GM18505 (cell line): ENCODE data around the gene KCNQ1.
A peak's percentile ranks its signal among the peaks of the same experiment; 100 is the strongest.

Source experiments
- ATAC-seq: cut with Tn5 transposase; IDR thresholded peaks from one replicate; pipeline ENCODE4 v1.9.1; 2021; ENCODE audit not compliant: unreplicated experiment
- POLR2A ChIP-seq: IDR thresholded peaks from 4 replicates; pipeline ENCODE4 v1.6.1; 2011; ENCODE audit warnings: borderline replicate concordance; ENCODE audit not compliant: insufficient read depth, insufficient read length; ENCODE audit errors: extremely low read depth

KCNQ1 gene

DNA sequence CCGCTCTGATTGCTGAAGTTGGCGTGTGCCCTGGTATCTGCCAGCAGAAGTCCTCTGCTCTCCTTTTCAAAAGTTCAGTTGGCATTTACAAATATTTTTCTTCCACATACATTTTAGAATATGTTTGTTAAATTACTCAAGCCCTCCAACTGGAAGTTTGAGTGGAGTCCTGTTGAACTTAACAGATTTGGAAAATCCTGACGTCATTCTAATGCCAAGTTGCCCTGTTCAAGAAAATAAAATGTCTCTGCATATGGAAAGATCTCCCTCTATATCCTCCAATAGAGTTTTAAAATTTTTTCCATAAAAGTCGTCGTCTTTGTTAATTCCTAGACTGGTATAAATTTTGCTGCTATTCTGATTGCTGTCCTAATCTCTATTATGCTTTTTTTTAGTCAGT, 251.6 kb downstream of the KCNQ1 start:
- no peak for ATAC-seq
- no peak for TF ChIP-seq POLR2A

DNA sequence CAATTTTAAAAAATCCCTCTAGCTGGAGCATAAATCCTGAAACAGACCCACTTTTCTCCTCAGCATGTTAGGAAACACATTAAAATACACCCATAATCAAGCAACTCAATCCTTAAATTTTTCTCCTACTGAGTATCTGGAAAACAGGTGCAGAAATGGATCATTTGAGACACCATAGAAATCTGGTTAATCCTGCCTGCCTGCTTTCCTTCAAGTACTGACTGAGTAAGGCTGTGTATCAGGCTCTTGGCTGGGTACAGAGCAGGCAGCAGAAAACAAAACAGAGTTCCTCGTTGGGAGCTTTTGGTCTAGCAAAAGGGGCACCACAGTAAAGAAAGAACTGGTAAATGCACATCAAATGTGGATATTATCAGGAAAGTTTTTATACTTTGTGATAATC, 253.1 kb downstream of the KCNQ1 start:
- TF ChIP-seq POLR2A, result no peak
- ATAC-seq, result no peak

DNA sequence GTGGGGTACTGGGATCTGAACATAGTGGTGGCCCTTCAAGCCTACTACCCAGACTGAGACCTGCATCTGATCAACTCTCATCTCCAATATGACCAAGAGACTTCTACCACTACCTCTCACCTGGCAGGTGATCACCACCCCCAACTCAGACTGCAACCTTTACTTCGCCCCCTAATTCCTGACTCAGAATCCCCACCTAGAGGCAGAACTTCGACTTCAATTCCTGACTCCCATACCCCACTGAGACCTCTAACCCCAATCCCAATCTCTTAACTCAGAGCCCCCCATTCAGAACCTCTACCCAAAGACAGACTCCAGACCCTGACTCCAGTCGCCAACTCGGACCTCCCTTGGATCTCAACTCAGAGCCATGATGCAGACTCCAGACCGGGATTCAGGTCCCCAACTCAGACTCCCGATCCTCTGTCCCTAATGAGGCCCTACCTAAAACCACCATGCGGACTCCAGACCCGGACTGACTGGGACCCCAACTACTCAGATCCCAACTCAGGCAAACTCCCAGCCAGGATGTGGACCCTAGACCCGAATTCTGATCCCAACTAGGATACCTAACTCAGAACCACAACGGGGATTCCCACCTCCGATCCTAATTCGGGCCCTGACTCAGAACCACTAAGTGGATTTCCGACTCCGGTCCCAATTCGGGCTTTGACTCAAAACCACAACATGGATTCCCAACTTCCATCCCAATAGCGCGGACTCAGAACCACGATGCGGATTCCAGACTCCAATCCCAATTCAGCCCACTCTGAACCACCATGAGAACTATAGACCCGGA, 253.8 kb downstream of the KCNQ1 start:
- TF ChIP-seq POLR2A, result no peak
- no peak for ATAC-seq

DNA sequence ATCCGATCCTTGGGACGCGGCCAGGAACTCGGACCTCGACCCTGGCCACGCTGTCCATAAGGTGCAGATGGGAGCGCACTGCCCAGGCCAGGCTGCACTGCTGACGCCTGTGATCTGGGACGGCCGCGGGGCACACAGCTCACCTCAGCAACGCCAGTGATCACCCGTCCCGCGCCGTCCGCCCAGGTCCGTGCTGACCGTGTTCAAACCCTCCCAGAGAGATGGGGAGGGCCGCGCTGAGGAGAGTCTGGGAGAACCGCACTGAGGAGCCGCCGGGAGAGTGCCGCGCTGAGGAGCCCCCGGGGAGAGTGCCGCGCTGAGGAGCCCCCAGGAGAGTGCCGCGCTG, 254.3 kb downstream of the KCNQ1 start:
- no peak for TF ChIP-seq POLR2A
- peak; percentile 3 for ATAC-seq

DNA sequence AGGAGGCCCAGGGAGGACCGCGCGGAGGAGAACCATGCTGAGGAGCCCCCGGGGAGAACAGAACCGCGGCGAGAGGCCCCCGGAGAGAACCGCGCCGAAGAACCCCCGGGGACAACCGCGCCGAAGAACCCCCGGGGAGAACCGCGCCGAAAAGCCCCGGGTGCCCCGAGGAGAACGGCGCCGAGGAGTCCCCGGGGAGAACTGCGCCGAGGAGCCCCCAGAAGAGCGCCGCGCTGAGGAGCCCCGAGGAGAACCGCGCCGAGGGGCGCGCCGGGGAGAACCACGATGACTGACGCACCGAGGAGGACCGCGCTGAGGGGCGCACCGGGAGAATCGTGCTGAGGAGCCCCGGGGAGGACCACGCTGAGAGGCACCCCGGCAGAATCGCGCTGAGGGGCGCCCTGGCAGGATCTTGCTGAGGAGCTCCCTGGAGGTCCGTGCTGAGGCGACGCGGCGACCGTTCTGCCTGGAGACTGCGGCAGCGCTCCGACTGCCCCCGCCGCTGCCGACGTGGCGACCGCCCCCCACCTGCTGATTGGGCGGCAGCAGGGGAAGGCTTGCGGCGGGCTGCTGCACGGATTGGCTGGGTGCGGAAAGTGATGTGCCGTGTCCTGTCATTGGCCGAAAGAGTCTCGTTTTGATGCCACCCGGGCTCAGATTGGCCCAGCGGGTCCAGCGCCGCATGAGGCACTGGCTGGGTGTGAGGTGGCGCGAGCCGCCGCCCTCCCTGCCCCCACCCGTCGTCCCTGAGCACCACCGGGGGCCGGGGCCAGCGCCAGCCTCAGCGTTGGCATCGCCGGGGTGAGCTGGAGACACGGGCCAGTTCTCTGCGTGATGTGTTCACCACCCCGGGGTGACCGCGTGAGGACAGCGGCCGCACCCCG, 255.0 kb downstream of the KCNQ1 start, which contains the start of gene KCNQ1OT1:
KCNQ1OT1 (minus strand) TSS at position 464 of the 884 bp plus-strand sequence.
- peak; percentile 99 for TF ChIP-seq POLR2A
- ATAC-seq, result peak; percentile 84

DNA sequence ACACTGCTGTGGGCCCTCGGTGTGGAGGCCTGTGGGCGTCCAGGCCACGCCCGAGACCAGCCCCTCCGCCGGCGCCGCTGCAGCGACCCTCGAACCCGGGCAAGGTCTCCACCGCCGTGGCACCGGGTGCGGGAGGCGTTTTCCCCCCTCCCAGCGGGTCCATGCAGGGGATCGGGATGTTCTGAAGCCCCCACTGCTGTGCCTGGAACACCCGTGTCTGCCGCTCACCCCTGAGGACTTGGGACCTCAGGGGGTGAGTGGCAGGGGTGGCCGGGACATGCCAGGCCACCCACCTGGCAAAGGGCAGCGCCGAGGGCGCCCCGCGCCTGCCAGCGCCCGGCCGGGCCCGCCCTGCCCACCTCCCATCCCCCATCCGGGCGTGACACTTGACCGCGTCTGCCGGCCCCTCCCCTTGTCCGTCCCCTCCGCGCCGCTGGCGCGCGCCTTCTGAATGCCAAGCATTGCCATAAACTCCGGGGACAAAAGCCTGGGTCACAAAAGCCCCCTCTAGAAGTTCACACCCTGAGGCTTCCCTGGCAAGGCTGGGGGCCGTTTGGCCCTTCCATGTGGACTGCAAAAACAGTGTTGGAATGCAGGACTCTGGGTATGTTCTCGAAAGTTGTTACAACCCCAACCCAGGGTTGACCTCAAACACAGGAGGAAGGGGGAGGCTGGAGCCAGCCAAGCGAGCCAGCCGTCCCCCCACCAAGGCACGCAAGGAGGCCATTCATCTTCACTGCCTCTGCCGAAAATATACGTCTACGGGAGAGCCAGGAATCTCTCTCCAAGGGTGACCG, 255.8 kb downstream of the KCNQ1 start:
- ATAC-seq, result no peak
- no peak for TF ChIP-seq POLR2A

DNA sequence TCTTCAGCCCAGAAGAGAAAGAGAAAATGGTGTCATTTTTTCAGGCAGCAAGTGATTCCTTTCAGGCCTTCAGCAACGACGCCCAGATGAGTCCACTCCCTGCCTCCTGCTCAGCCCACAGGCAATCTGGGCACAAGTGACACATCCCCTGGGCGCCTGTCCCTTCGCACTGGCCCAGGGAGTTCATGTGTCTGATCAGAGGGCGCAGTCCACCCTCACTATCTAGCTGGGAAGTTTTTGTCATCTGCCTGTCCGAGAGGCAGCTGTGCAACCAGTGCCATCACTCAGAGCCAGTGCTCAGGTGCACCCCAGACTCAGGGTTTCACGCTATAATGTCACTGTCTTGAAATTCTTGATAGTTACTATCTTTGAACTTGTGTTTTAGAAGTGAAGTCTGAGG, 256.4 kb downstream of the KCNQ1 start:
- TF ChIP-seq POLR2A, result no peak
- ATAC-seq, result no peak

DNA sequence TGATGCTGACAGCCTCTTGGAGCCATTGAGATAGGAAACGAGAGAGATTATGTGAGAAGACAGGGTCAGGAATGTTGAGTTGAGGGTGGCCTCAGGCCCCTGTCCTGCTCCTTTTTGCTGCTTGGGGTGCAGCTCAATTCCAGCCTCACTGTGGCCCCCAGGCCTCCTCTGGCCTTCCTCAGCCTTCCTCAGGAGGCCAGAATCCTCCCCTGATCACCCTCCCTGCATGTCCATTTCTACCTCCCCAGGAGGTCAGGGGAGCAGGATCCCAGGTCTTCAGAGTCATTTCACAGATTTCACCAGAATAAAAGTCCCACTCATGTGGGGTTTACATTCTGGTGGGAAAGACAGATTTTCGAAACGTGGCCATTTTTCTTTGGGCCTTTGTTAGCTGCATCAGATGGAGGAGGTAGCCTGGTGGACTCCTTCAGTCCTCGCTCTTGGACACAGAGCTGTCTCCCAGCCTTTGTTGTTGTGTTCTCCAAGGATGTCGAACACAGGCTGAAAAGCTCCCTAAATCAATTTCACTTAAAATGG, 257.2 kb downstream of the KCNQ1 start:
- TF ChIP-seq POLR2A, result no peak
- ATAC-seq, result no peak

DNA sequence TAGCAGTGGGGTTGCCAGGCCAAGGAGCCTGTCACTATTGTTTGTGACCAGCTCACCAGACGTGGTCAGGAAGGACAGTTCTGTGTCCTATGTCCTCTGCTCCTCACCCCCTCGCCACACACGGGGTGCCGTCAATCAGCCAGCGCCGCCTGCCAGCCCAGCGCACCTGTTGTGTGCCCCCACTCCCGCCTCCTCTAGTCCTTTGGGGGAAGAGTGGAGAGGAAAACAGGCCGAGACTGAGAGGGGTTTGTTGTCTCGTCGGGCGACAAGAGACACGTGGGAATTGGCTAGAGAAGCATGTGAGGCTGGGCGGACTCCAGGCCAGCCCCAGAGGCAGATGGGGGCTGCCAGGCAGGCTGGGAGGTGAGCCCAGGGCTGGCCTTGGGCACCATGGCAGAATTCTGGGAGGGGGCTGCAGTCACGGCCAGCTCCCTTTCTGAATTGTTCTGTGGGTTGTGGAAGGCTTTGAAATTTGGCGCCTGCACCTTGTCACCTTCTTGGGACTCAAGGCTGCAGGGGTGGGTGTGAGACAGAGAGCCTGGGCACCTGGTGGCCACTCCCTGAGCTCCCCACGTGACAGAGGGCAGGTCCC, 258.1 kb downstream of the KCNQ1 start:
- no peak for ATAC-seq
- TF ChIP-seq POLR2A, result no peak

DNA sequence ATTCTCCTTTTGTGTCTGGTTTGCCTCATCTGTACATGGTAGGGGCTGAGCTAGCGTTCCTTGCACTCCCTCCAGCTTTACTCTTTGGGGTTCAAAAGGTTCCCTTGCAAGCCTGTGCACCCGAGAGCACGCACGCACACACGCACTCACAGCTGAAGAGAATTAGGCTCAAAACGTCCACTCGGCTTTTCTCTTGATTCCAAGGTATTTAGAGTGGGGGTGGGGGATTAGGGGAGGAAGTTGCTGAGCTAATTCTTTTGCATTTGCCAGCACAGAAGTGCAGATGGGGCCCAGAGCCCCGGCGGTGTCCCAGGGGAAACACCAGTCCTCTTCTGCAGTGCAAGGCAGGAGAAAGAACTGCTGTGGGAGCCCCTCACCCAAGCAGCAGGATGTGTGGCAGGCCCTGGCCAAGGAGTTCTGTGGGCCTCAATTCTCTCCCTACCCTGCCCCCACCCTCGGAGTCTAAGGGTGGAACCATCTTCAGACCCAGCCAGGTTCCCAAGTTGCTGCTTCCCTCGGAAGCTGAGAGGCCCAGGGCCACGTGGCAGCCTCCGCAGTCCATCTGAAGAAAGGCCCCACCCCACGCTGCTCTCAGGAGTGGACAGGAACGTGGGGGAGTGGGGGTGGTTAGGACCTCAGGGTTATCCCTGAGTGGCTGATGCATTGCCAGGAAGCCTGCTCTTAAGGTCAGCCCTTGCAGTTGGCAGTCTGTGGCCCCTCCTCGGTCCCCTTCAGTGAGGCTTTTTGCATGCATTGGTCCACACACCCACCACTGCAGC, 258.7 kb downstream of the KCNQ1 start:
- TF ChIP-seq POLR2A, result no peak
- no peak for ATAC-seq

DNA sequence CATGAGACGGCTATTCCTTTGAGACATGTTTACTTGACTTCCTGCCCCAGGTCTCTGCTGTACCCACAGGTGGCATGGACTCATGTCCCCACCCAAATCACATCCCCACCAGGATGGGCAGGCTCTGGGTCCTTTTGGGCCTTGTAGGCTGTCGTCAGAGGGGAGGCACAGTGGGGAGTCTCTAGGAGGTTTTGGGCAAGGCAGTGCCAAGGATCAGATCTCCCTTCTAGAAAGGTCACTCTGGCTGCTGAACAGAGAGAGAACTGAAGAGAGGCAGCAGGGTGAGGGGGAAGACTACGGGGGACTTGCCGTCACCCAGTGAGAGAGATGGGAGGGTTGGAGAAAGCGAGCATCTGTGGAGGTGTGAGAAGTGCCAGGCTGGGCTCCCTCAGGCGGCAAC, 259.5 kb downstream of the KCNQ1 start:
- ATAC-seq, result no peak
- TF ChIP-seq POLR2A, result no peak
